IPS-20b (cell line): ENCODE data around the gene MYO5A.

Experiments used
- H3K27ac ChIP-seq: one replicate; pipeline ENCODE4 v1.5.1; 2013; ENCODE audit warnings: low read length
- H3K27me3 ChIP-seq: 2 replicates; pipeline ENCODE4 v1.6.1; 2013; ENCODE audit warnings: mild to moderate bottlenecking, low read length, inconsistent platforms; ENCODE audit not compliant: insufficient read depth
- H3K36me3 ChIP-seq: 2 replicates; pipeline ENCODE4 v1.6.1; 2013; ENCODE audit warnings: low read depth, mild to moderate bottlenecking, inconsistent platforms, low read length, moderate library complexity; ENCODE audit not compliant: insufficient read depth
- H3K4me1 ChIP-seq: 2 replicates; pipeline ENCODE4 v1.6.1; 2013; ENCODE audit warnings: mild to moderate bottlenecking, control low read depth, inconsistent platforms, low read length, moderate library complexity; ENCODE audit not compliant: insufficient read depth
- H3K4me3 ChIP-seq: 2 replicates; pipeline ENCODE4 v1.5.1; 2013; ENCODE audit warnings: mild to moderate bottlenecking, low read length, inconsistent platforms
- H3K9ac ChIP-seq: 2 replicates; pipeline ENCODE4 v1.6.1; 2013; ENCODE audit warnings: low read depth, mild to moderate bottlenecking, inconsistent platforms, low read length, moderate library complexity
- H3K9me3 ChIP-seq: 2 replicates; pipeline ENCODE4 v1.6.1; 2013; ENCODE audit warnings: mild to moderate bottlenecking, low read depth, low read length, inconsistent platforms; ENCODE audit not compliant: insufficient read depth

MYO5A gene

GRCh38 chr15:52529940-52530339 lies 1.3 kb upstream of the MYO5A start:
- H3K27ac ChIP-seq, result no peak overlapping the region
- H3K9ac ChIP-seq, result peak overlapping the region; percentile 56; the same call in 1 of the 2 replicates
- H3K27me3 ChIP-seq, result peaks cover 53% of the 10 kb centered on the region
- H3K4me3 ChIP-seq, result peak overlapping the region; percentile 73
- H3K36me3 ChIP-seq, result no peaks in the 10 kb centered on the region
- H3K4me1 ChIP-seq, result peaks cover 4% of the 10 kb centered on the region; the same call in 1 of the 2 replicates
- H3K9me3 ChIP-seq, result no peaks in the 10 kb centered on the region

- peaks cover 53% of the 10 kb centered on the region for H3K27me3 ChIP-seq
- peak overlapping the region; percentile 73 for H3K4me3 ChIP-seq
- no peaks in the 10 kb centered on the region for H3K36me3 ChIP-seq
- no peaks in the 10 kb centered on the region for H3K9me3 ChIP-seq
- H3K9ac ChIP-seq, result peak overlapping the region; percentile 56; the same call in 1 of the 2 replicates
- H3K4me1 ChIP-seq, result peaks cover 4% of the 10 kb centered on the region; the same call in 1 of the 2 replicates
- no peak overlapping the region for H3K27ac ChIP-seq
These were observed 753 bp upstream of the MYO5A start for GRCh38 chr15:52529341-52529924.

GRCh38 chr15:52527911-52528563 lies 643 bp downstream of the MYO5A start:
- Histone ChIP-seq H3K36me3 (no peaks in the 10 kb centered on the region), H3K27me3 (peaks cover 53% of the 10 kb centered on the region), H3K4me3 (peak overlapping the region; percentile 75), H3K27ac (no peak overlapping the region), H3K9ac (peak overlapping the region; percentile 43; the same call in 1 of the 2 replicates), H3K4me1 (peaks cover 8% of the 10 kb centered on the region), H3K9me3 (no peaks in the 10 kb centered on the region)

GRCh38 chr15:52527196-52527910 lies 1.3 kb downstream of the MYO5A start:
- Histone ChIP-seq H3K27ac (no peak overlapping the region), H3K9ac (no peak overlapping the region; the same call in 1 of the 2 replicates), H3K4me1 (peaks cover 15% of the 10 kb centered on the region), H3K36me3 (no peaks in the 10 kb centered on the region), H3K4me3 (peak overlapping the region; percentile 75), H3K27me3 (peaks cover 50% of the 10 kb centered on the region), H3K9me3 (no peaks in the 10 kb centered on the region)

- Histone ChIP-seq H3K36me3 (no peaks in the 10 kb centered on the region), H3K27me3 (peaks cover 22% of the 10 kb centered on the region), H3K9ac (no peak overlapping the region), H3K27ac (no peak overlapping the region), H3K4me3 (no peak overlapping the region), H3K4me1 (peaks cover 13% of the 10 kb centered on the region), H3K9me3 (no peaks in the 10 kb centered on the region)
These were observed 4.2 kb downstream of the MYO5A start for GRCh38 chr15:52524223-52525136.

- Histone ChIP-seq H3K9me3 (no peaks in the 10 kb centered on the region), H3K27me3 (peaks cover 18% of the 10 kb centered on the region), H3K4me3 (no peak overlapping the region), H3K27ac (no peak overlapping the region), H3K4me1 (peaks cover 13% of the 10 kb centered on the region), H3K36me3 (no peaks in the 10 kb centered on the region), H3K9ac (no peak overlapping the region)
These were observed 5.0 kb downstream of the MYO5A start for GRCh38 chr15:52523647-52524046.

- no peak overlapping the region for H3K9ac ChIP-seq
- no peak overlapping the region for H3K27ac ChIP-seq
- peaks cover 17% of the 10 kb centered on the region for H3K27me3 ChIP-seq
- H3K4me3 ChIP-seq, result no peak overlapping the region
- H3K36me3 ChIP-seq, result no peaks in the 10 kb centered on the region
- peaks cover 13% of the 10 kb centered on the region for H3K4me1 ChIP-seq
- no peaks in the 10 kb centered on the region for H3K9me3 ChIP-seq
These were observed 5.5 kb downstream of the MYO5A start for GRCh38 chr15:52523192-52523591.

GRCh38 chr15:52521682-52522081 lies 7.0 kb downstream of the MYO5A start:
- H3K9ac ChIP-seq, result no peak overlapping the region
- no peak overlapping the region for H3K4me3 ChIP-seq
- H3K9me3 ChIP-seq, result no peaks in the 10 kb centered on the region
- H3K4me1 ChIP-seq, result peaks cover 16% of the 10 kb centered on the region
- no peak overlapping the region for H3K27ac ChIP-seq
- no peaks in the 10 kb centered on the region for H3K36me3 ChIP-seq
- H3K27me3 ChIP-seq, result peaks cover 2% of the 10 kb centered on the region; the same call in 1 of the 2 replicates

GRCh38 chr15:52520421-52520820 lies 8.3 kb downstream of the MYO5A start:
- Histone ChIP-seq H3K27me3 (no peaks in the 10 kb centered on the region), H3K4me1 (peaks cover 16% of the 10 kb centered on the region), H3K27ac (no peak overlapping the region), H3K4me3 (no peak overlapping the region), H3K9ac (no peak overlapping the region), H3K36me3 (no peaks in the 10 kb centered on the region), H3K9me3 (no peaks in the 10 kb centered on the region)

- Histone ChIP-seq H3K9me3 (no peaks in the 10 kb centered on the region), H3K36me3 (no peaks in the 10 kb centered on the region), H3K27ac (no peak overlapping the region), H3K27me3 (no peaks in the 10 kb centered on the region), H3K9ac (no peak overlapping the region), H3K4me3 (no peak overlapping the region), H3K4me1 (peaks cover 16% of the 10 kb centered on the region)
These were observed 10.0 kb downstream of the MYO5A start for GRCh38 chr15:52518487-52519371.
